HG03159 (cell line): ENCODE data around the gene OR5B21.

Experiments
- ATAC-seq: cut with Tn5 transposase; IDR thresholded peaks from one replicate; pipeline ENCODE4 v1.9.1; 2021; ENCODE audit warnings: mild to moderate bottlenecking, moderate library complexity; ENCODE audit not compliant: unreplicated experiment

OR5B21 gene

DNA sequence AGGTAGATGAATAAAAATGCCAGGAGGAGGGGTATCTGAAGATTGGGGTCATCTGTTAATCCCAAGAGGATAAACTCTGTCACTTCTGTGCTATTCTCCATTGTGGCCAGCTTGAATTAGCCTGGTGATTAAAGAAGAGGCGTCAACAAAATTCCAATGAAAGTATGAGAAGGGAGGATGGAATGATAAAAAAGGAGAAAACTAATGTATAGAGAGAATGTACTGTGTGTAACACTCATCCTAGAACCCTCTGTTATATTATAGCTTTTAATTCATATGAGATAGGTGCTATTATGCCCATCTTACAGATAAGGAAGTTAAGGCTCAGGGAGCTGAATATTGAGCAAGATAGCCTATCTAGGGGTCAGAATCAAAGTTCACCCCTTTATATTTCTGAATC, at the start of gene OR5B21:
TSS of gene OR5B21 (minus strand) at position 101 of the 400 bp plus-strand sequence. CDS start at position 101, 0 bp downstream.
- no peak for ATAC-seq

DNA sequence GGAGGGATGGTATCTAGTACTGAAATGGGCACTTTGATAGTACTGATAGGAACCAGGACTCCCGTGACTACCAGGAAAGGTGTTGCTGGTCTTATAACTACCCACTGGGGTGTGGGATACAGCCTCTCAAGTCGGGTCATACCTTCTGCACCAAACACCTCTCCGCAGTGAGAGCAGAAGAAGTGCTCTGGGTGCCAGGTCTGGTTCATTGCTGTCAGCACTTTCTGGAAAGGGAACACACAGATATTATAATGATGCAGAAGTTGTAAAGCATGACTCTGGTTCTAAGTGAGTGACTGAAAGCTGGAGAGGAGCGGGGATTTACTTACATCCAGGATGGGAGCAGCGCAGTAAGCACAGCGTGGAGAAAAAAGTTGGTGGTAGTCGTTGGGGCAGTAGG, 41.7 kb upstream of the OR5B21 start:
- no peak for ATAC-seq

DNA sequence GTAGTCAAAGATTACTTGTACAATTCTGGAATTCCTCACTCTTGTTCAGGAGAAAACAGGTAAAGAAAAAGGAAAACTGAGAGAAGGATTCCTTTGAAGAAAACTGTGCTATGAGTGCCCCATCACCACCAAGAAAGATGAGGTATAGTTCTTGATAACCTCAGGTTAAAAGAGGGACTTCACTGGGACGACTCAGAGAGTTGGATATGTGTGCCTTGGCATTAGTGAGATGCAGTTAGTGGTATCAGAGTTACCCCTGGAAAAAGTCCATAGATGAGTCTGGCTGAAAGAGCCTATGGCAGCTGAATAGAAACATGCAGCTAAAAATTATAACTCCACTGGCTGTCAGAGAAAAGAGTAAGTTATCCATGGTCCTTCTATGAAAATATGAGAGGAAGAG, 38.9 kb upstream of the OR5B21 start:
- ATAC-seq: no peak

DNA sequence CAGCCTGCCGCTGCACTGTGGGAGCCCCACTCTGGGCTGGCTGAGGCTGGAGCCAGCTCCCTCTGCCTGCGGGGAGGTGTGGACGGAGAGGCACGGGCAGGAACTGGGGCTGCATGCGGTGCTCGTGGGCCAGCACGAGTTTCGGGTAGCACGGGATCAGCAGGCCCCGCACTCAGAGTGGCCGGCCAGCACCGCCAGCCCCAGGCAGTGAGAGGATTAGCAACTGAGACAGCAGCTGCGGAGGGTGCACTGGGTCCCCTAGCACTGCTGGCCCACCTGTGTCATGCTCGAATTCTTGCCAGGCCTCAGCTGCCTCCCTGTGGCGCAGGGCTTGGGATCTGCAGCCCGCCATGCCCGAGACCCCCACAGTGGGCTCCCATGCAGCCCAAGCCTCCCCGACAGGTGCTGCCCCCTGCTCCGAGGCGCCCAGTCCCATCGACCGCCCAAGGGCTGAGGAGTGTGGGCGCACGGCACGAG, 24.0 kb upstream of the OR5B21 start:
- no peak for ATAC-seq

DNA sequence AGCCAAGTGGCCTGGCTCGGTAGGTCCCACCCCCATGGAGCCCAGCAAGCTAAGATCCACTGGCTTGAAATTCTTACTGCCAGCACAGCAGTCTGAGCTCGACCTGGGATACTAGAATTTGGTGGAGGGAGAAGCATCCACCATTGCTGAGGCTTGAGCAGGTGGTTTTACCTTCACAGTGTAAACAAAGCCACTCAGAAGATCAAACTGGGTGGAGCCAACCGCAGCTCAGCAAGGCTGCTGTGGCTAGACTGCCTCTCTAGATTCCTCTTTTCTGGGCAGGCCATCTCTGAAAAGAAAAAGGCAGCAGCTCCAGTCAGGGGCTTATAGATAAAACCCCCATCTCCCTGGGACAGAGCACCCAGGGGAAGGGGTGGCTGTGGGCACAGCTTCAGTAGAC, 22.3 kb upstream of the OR5B21 start:
- no peak for ATAC-seq

DNA sequence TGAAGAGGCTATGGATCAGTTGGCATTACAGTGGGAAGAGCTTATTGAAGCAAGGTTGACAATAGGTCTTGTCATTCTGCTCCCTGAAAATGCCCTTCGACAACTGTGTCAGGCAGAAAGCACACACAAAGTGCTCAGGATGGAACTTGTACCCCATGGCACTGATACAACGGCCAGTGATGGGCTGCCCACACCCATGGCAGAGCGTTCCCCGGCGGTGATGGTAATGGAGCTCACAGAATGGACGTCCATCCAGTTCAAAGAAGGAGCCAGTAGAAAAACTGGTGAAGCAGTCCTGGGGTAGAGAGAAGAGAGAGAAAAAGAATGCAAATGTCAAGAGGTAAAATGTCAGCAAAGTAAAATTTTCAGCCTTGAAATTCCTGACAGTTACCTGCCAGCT, 19.5 kb upstream of the OR5B21 start:
- no peak for ATAC-seq

DNA sequence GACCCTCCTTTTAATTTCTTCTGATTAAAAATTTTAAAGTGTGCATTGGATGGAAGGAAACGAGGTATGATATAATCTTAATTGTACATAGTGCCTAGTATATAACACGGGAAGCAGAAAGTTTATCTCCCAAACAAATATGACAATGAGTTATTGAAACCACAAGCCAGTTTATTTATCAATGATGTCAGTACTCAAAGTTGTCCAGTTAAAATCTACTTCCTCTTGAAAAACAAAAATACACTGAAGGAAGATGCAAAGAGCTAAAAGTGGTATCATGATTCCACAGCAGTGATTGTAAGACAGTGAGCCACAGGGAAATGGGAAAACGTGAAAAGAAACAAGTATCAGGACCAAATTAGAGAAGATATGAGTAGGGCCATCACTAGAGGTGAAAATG, 18.8 kb upstream of the OR5B21 start:
- ATAC-seq: no peak

DNA sequence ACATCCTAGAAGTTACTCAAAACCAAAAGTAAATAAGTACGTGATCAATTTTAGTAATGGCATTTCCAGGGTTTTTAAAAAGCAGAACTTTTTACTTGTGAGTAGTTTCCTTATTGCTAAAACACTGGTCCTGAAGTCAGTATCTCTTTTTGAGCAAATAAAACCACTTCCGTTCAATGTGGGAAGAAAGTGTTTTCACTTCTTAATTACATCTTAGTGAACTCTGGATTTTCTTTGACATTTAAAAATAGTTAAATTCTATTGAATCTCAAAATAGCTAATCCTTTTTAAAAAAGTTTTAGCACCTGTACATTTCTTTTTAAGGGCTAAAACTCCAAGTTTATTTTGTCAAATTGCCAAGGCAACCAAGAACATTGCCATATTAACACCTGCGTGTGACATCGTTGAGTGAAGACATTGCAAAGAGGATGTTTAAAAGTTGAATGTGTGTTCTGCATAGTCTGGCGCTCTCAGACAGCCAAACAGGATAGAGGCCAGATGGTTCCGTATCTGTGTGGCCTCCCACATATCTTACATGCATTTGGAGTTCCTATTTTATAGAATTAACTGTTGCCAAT, 17.2 kb upstream of the OR5B21 start:
- ATAC-seq: peak; percentile 86

DNA sequence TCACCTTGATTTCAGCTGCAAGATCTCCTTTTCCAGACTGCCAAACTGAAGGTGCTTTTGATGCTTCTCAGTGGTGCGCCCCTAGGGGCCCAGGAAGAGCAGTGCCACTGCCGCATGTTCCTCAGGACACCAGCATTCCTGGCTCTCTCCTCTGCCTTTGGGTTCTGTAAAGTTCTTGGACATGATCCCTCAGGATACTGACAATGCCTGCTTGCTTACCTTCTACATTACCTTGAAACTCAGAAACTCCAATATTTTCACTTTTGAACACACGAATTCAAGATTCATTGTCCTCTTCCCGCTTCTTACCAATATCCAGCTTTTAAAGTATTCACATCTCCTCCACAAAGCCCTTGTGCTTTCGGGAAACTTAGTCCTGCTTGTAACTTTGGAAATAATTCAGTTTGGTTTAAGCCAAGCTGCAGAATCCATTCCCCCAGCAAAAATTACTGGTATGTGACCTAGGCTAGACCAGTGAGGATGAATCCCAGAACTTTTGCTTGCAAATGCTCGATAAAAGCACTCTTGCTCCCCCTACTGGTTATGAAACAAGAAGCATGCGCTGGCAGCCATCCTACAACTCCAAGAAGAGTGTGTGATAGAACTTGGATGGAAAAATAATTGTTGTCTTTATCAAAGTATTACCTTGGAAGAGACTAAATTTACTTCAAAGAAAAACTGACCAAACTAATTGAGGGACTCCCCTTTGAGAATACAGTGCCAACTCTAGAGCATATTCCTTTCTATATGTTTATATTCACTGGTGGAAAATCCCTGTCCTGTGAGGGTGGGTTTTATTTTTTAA, 16.5 kb upstream of the OR5B21 start:
- peak; percentile 28 for ATAC-seq

DNA sequence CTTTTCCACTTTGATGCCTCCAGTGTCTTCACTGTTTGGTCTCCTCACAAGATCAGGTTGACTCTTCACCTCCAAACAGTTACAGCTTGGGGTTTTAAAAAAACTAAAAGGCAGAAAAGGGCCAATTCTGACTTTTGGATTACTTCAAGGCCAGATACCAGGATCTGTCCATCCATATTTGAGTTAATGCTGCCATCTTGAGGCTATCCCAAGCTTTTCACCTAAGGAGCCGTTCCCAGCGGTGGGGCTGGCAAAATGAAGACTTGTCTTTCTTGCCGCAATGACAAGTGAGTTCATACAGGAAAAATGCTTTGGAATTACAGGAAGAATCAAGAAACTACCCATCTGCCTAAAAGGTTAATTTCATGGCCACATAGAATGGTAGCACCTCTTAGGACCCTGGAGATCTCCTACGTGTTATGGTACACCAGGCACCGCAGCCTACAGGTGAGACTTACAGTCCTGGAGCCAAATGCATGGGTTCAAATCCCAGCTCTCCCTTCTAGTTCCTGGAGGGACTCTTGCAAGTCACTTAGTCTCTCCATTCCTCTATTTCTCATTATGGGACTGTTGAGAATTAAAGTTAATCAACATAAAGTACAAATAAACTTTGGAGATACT, 6.0 kb upstream of the OR5B21 start:
- ATAC-seq: no peak

DNA sequence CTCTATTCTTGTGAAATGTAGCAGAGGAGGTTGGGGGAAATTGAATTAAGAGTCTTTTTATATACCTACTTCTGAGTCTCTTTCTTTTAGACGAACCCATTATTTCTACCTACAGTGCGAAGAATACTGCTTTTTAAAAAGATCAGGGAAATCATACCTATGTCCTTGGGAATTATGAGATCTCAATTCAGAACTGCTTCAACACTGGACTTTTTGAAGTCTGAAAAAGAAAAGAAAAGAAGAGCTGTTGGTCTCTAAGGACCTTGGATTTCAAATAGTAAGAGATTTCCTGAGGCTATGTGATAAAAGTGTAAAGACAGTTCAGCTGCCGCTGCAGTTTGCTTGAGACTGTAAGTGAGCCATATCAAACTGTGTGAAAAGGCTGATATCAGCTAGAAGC, 3.7 kb upstream of the OR5B21 start:
- ATAC-seq: no peak

DNA sequence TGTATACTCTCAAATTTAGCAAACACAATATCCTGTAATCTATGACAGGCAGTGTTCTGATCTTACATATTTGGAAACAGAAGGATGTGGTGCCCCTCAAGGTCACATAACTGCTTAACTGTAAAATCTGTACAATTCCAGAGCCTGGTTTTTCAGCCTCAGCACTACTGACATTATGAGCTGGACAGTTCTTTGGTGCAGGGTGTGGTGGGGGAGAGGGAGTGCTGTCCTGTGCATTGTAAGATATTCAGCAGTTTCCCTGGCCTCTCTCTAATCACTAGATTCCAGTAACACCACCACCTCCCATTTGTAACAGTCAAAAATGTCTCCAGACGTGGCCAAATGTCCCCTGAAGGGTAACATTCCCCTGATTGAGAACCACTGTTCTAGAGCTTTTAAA, 1.8 kb upstream of the OR5B21 start:
- no peak for ATAC-seq

DNA sequence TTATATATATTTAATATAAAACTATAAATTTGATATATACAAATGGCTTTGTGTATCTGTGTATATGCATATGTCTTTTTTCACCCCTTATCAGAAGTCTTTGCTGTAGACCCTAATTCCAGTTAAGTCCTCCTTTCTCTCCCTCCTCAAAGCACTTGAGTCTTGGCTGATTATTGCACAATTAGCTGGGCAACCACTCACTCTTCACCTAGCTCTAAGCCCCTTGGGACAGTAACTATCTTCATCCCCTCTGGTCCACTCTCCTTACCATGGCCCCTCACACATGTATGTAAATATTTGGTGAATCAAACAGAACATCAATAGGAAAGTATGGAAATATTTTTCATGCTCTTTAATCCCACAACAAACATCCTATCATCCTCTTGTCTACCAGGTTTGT, 909 bp upstream of the OR5B21 start:
- no peak for ATAC-seq

DNA sequence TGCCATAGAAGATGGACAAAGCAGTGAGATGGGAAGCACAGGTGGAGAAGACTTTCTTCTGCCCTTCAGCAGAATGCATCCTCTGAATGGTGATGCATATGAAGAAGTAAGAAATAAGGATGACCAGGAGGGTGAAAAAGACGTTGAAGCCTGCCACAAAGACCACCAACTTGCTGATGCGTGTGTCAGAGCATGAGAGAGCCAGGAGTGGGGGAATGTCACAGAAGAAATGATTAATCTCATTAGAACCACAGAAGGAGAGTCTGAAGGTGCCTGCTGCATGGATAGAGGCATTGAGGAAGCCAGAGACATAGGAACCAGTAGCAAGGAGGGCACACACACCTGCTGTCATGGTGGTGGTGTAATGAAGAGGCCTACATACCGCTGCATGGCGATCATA, 550 bp downstream of the OR5B21 start:
- no peak for ATAC-seq

DNA sequence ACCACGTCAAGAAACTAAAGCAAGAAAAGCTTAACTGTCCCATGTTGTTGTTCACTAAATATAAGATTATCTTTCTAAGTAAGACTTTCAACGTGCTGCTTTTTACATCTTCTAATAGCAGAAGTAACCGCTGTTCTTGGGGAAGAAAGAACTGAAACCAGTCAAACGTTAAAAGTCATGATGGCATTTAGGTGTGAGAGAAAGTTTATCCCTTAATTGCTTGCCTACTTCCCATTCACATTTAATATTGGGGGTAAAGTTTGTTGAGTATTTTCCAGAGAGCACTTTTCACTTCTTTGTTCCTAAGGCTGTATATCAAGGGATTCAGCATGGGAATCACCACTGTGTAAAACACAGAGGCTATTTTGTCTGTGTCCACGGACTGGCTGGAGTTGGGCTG, 970 bp downstream of the OR5B21 start:
- ATAC-seq: no peak

DNA sequence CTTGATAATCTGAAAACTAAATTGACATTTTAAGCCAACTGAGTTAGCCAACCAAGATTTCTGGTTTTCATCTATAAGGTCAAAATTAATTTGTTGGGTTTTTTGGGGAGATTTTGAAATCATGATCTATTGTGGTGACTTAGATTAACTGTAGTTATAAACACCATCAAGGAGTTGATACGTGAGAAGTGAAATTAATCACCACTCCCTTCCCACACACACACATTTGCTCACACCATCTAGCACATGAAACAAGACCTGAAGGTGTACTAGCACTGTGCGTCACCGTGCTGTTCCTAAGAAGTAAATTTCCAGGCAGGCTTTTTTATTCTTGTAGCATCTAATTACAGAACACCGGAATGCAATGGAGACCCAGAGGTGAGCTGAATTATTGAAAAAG, 2.1 kb downstream of the OR5B21 start:
- no peak for ATAC-seq

DNA sequence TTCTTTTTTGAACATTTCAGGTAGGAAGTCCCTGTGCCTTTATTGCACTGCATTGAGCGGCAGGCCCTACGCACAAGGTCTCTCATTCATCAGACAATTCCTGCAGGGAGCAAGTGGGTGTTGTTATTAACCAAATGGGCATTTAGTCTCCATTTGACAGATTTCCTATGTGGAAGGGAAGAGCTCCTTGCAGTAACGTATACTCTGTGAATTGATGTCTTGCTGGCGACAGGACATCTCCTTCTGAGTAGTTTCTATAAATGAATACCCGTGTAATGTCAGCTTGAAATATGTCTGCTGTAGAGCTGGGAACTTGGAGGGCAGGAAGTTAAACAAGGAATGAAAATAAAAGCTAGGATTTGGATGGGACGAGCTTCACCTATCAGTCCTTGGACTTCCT, 3.7 kb downstream of the OR5B21 start:
- ATAC-seq: no peak

DNA sequence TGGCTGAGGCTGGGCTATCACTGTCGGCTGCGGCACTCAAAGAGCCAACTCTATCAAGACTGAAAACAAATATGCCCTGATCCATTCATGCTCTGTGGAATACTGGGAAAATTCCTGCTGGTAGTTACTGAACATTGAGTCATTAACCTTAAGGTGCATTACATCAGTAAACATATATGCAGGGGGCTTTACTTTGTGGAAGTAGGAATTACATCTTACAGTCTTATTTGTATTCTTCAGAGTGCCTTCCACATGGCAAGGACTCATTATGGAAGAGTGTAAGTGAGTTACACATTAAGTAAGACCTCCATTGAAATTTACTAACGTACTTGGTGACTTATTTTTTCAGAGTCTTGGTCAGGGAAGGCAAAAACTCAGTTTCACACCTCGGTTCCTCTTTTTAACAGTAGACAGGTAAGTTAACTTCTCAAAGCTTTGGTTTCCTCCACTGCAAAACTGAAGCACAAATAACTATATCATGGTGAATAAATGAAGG, 4.5 kb downstream of the OR5B21 start:
- peak; percentile 97 for ATAC-seq

DNA sequence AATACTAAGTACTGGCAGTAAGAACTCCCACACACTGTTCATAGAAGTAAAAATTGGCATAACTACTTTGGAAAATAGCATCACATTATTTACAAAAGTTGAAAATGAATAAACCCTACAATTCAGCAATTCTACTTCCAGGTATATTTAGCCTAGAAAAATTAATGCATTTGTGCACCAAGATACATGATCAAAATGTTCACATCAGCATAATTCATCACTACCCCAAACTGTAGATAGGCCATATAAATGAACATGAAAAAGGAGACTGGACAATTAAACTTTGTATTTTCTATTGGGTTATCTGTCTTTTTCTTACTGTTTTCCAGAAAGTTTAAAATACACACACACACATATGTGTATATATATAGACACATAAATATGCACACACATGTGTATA, 5.9 kb downstream of the OR5B21 start:
- no peak for ATAC-seq

DNA sequence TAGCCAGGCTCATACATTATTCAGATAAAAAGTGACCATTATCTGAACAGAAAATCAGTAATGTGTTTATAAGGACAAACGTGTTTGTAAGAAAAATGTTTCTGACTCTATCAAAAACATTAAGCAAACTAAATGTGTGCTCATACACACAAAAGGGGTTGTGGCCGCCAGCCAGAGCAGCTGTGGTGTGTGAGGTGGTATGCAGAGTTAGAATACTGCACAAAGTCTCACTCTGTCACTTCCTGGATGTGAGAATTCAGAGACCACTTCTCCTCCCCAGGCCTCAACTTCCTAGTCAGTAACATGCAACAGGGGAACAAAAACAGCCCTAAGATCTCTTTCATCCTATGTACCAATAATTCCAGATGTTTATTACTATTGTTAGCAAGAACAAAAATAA, 9.4 kb downstream of the OR5B21 start:
- no peak for ATAC-seq

DNA sequence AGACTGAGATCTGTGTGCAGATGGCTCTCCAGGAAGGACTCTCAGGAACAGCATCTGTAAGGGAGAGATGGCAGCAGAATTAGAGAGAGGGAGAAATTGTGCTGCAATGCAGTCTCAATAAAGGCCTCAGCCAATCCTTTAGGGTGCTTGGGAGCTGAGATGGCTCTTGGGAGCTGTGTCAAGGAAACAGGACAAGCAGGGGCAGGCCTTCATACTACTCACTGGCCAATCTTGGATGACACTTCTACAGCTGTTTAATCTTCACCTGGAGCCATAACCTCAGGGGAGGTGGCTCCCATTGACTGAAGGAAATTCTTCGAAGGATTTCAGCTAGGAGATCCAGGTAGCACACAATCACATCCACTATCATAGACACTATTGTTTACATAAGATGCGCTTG, 10.0 kb downstream of the OR5B21 start:
- ATAC-seq: no peak

DNA sequence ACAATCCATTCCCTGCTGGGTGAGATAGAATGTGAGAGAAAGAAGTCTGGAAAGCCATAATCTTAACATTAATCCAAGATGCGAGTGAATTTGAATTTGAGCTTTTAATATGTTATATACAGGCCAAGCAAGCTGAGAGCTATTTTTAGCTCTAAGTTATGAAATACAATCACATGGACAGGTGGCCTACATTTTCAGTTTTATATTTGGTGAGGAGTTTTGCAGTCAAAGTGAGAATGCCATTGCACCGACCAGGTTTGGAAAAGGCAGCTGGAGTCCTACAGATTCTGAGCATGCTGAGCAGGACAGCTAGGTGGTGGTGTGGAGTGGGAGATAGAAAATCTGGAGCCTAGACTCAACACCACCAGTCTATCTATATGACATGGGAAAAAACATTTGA, 12.0 kb downstream of the OR5B21 start:
- peak; percentile 49 for ATAC-seq
